Measurements from ENCODE around the gene RNF138. TPM values are rescaled to one million over a fixed set of nuclear protein-coding genes. Genes with fewer than 3 reads are reported as not detected.

Gene RNF138
- total RNA-seq, 2 experiments from 2014 or later, result 84.4 to 85.1 TPM

GRCh38 chr18:32095192-32095899 is 3.7 kb downstream of the RNF138 start:
- ATAC-seq (no peak), DNase-seq (peak; percentile 58)
- ChIA-PET CTCF (interaction anchor here (0.5 to 1.9 kb wide), 2 partner anchors 73 to 182 kb away, joined by 3 to 7 read pairs; no protein-coding TSS in a partner anchor), POLR2A (interaction anchor here (0.7 to 1.3 kb wide), 2 partner anchors 18 to 153 kb away, joined by 3 to 5 read pairs; partner anchors contain the start of gene TRAPPC8)
- Mint-ChIP-seq H3K4me3 (peak overlapping the region; percentile 93), H3K4me1 (peaks cover 59% of the 10 kb centered on the region), H3K36me3 (ENCODE audit: low read depth) (peaks cover 48% of the 10 kb centered on the region), H3K9me3 (ENCODE audit: low read depth) (no peaks in the 10 kb centered on the region), H3K27me3 (no peaks in the 10 kb centered on the region), H3K27ac (peak overlapping the region; percentile 88)
- intact Hi-C loops (cut with DNase I, micrococcal nuclease), result loop anchor here in 1 of 2 experiments (10.0 kb wide), 1 partner anchor 441 kb away; no protein-coding TSS in a partner anchor

- H3K36me3 Mint-ChIP-seq (ENCODE audit: low read depth), result peaks cover 49% of the 10 kb centered on the region
- intact Hi-C loops (cut with DNase I, micrococcal nuclease), result loop anchor here in 1 of 2 experiments (10.0 kb wide), 1 partner anchor 441 kb away; no protein-coding TSS in a partner anchor
- peak overlapping the region; percentile 78 for H3K27ac Mint-ChIP-seq
- H3K9me3 Mint-ChIP-seq (ENCODE audit: low read depth), result peaks cover 1% of the 10 kb centered on the region
- peaks cover 60% of the 10 kb centered on the region for H3K4me1 Mint-ChIP-seq
- POLR2A ChIA-PET, result interaction anchor here (0.6 to 2.0 kb wide), 6 partner anchors 10 to 154 kb away, joined by 3 to 8 read pairs (median 4); partner anchors contain the start of gene TRAPPC8
- CTCF ChIA-PET, result interaction anchor here (1.5 to 1.9 kb wide), 2 partner anchors 12 to 74 kb away, joined by 4 to 7 read pairs; no protein-coding TSS in a partner anchor
- H3K4me3 Mint-ChIP-seq, result peak overlapping the region; percentile 93
- DNase-seq, result no peak
- no peak for ATAC-seq
- no peaks in the 10 kb centered on the region for H3K27me3 Mint-ChIP-seq
Measured at GRCh38 chr18:32095900-32096229, 4.2 kb downstream of the RNF138 start.

GRCh38 chr18:32096946-32097345 is 5.3 kb downstream of the RNF138 start:
- DNase-seq (no peak), ATAC-seq (no peak)
- Mint-ChIP-seq H3K27ac (peak overlapping the region; percentile 78), H3K4me1 (peaks cover 60% of the 10 kb centered on the region), H3K27me3 (no peaks in the 10 kb centered on the region), H3K4me3 (peak overlapping the region; percentile 93), H3K36me3 (ENCODE audit: low read depth) (peaks cover 52% of the 10 kb centered on the region), H3K9me3 (ENCODE audit: low read depth) (peaks cover 2% of the 10 kb centered on the region)
- ChIA-PET CTCF (interaction anchor here (0.8 to 1.9 kb wide), 3 partner anchors 11 to 78 kb away, joined by 3 to 7 read pairs (median 4); partner anchors contain the start of gene RNF125), POLR2A (interaction anchor here (0.6 to 2.0 kb wide), 5 partner anchors 9 to 258 kb away, joined by 3 to 8 read pairs (median 5); partner anchors contain the start of gene TRAPPC8)
- intact Hi-C loops (cut with DNase I, micrococcal nuclease), result loop anchor here in 1 of 2 experiments (10.0 kb wide), 1 partner anchor 442 kb away; no protein-coding TSS in a partner anchor

- ChIA-PET POLR2A (no interaction called here), CTCF (interaction anchor here (0.6 kb wide), 1 partner anchor 19 kb away, joined by 3 read pairs; no protein-coding TSS in a partner anchor)
- H3K4me1 Mint-ChIP-seq, result peaks cover 48% of the 10 kb centered on the region
- intact Hi-C loops (cut with DNase I, micrococcal nuclease), result no loop called here
- peaks cover 34% of the 10 kb centered on the region for H3K36me3 Mint-ChIP-seq (ENCODE audit: low read depth)
- H3K27ac Mint-ChIP-seq, result no peak overlapping the region
- no peaks in the 10 kb centered on the region for H3K27me3 Mint-ChIP-seq
- DNase-seq (no peak), ATAC-seq (no peak)
- no peak overlapping the region for H3K4me3 Mint-ChIP-seq
- H3K9me3 Mint-ChIP-seq (ENCODE audit: low read depth), result peaks cover 2% of the 10 kb centered on the region
Measured at GRCh38 chr18:32104516-32104915, 12.8 kb downstream of the RNF138 start.

- intact Hi-C loops (cut with DNase I, micrococcal nuclease), result no loop called here
- Mint-ChIP-seq H3K27ac (no peak overlapping the region), H3K4me1 (peaks cover 54% of the 10 kb centered on the region), H3K9me3 (ENCODE audit: low read depth) (no peaks in the 10 kb centered on the region), H3K4me3 (no peak overlapping the region), H3K27me3 (no peaks in the 10 kb centered on the region), H3K36me3 (ENCODE audit: low read depth) (peaks cover 41% of the 10 kb centered on the region)
- ATAC-seq (no peak), DNase-seq (no peak)
- POLR2A ChIA-PET, result no interaction called here
- CTCF ChIA-PET, result interaction anchor here (0.6 kb wide), 1 partner anchor 112 kb away, joined by 3 read pairs; no protein-coding TSS in a partner anchor
Measured at GRCh38 chr18:32110005-32110404, 18.3 kb downstream of the RNF138 start.

GRCh38 chr18:32111706-32112105 is 20.0 kb downstream of the RNF138 start:
- DNase-seq (no peak), ATAC-seq (no peak)
- Mint-ChIP-seq H3K4me3 (no peak overlapping the region), H3K36me3 (ENCODE audit: low read depth) (peaks cover 40% of the 10 kb centered on the region), H3K9me3 (ENCODE audit: low read depth) (no peaks in the 10 kb centered on the region), H3K4me1 (peaks cover 45% of the 10 kb centered on the region), H3K27ac (no peak overlapping the region), H3K27me3 (no peaks in the 10 kb centered on the region)
- ChIA-PET POLR2A (interaction anchor here (0.6 to 1.0 kb wide), 4 partner anchors 12 to 92 kb away, joined by 3 to 6 read pairs (median 4); no protein-coding TSS in a partner anchor), CTCF (interaction anchor here (1.1 kb wide), 1 partner anchor 93 kb away, joined by 3 read pairs; the partner anchor contains the start of gene RNF125)
- intact Hi-C loops (cut with DNase I, micrococcal nuclease), result no loop called here

GRCh38 chr18:32112826-32113225 is 21.2 kb downstream of the RNF138 start:
- Mint-ChIP-seq H3K27ac (no peak overlapping the region), H3K4me3 (no peak overlapping the region), H3K9me3 (ENCODE audit: low read depth) (no peaks in the 10 kb centered on the region), H3K4me1 (peaks cover 39% of the 10 kb centered on the region), H3K36me3 (ENCODE audit: low read depth) (peaks cover 43% of the 10 kb centered on the region), H3K27me3 (no peaks in the 10 kb centered on the region)
- ChIA-PET CTCF (no interaction called here), POLR2A (interaction anchor here (0.6 to 1.1 kb wide), 2 partner anchors 17 to 27 kb away, joined by 3 read pairs; no protein-coding TSS in a partner anchor)
- ATAC-seq, result no peak
- no peak for DNase-seq
- intact Hi-C loops (cut with DNase I, micrococcal nuclease), result no loop called here

GRCh38 chr18:32114293-32114942 is 22.7 kb downstream of the RNF138 start:
- H3K4me3 Mint-ChIP-seq, result no peak overlapping the region
- DNase-seq, result no peak
- POLR2A ChIA-PET, result no interaction called here

GRCh38 chr18:32122039-32122438 is 30.4 kb downstream of the RNF138 start:
- ATAC-seq, result no peak
- Mint-ChIP-seq H3K27me3 (no peaks in the 10 kb centered on the region), H3K4me1 (peaks cover 3% of the 10 kb centered on the region), H3K27ac (peak overlapping the region; percentile 25), H3K9me3 (ENCODE audit: low read depth) (no peaks in the 10 kb centered on the region), H3K4me3 (no peak overlapping the region), H3K36me3 (ENCODE audit: low read depth) (peaks cover 44% of the 10 kb centered on the region)
- POLR2A ChIA-PET, result no interaction called here
- intact Hi-C loops (cut with DNase I, micrococcal nuclease), result no loop called here
- CTCF ChIA-PET, result no interaction called here
- DNase-seq, result no peak

More at GRCh38 chr18:32114293-32114942, 22.7 kb downstream of the RNF138 start:
- H3K27ac Mint-ChIP-seq, result no peak overlapping the region
- no peaks in the 10 kb centered on the region for H3K27me3 Mint-ChIP-seq
- ATAC-seq, result no peak
- CTCF ChIA-PET, result no interaction called here
- intact Hi-C loops (cut with DNase I, micrococcal nuclease), result no loop called here
- no peaks in the 10 kb centered on the region for H3K9me3 Mint-ChIP-seq (ENCODE audit: low read depth)
- H3K36me3 Mint-ChIP-seq (ENCODE audit: low read depth), result peaks cover 43% of the 10 kb centered on the region
- H3K4me1 Mint-ChIP-seq, result peaks cover 32% of the 10 kb centered on the region

- ChIA-PET CTCF (interaction anchor here (1.0 kb wide), 1 partner anchor 86 kb away, joined by 3 read pairs; no protein-coding TSS in a partner anchor), POLR2A (no interaction called here)
- ATAC-seq (no peak), DNase-seq (no peak)
- H3K4me3 Mint-ChIP-seq, result no peak overlapping the region
- no peaks in the 10 kb centered on the region for H3K9me3 Mint-ChIP-seq (ENCODE audit: low read depth)
- no peaks in the 10 kb centered on the region for H3K4me1 Mint-ChIP-seq
- peak overlapping the region; percentile 8 for H3K27ac Mint-ChIP-seq
- no peaks in the 10 kb centered on the region for H3K27me3 Mint-ChIP-seq
- intact Hi-C loops (cut with DNase I, micrococcal nuclease), result no loop called here
- H3K36me3 Mint-ChIP-seq (ENCODE audit: low read depth), result peaks cover 28% of the 10 kb centered on the region
Measured at GRCh38 chr18:32126538-32126937, 34.9 kb downstream of the RNF138 start.

- DNase-seq (no peak), ATAC-seq (no peak)
- Mint-ChIP-seq H3K36me3 (ENCODE audit: low read depth) (peaks cover 17% of the 10 kb centered on the region), H3K27ac (no peak overlapping the region), H3K4me3 (no peak overlapping the region), H3K4me1 (peaks cover 5% of the 10 kb centered on the region), H3K9me3 (ENCODE audit: low read depth) (no peaks in the 10 kb centered on the region), H3K27me3 (no peaks in the 10 kb centered on the region)
- intact Hi-C loops (cut with DNase I, micrococcal nuclease), result no loop called here
- CTCF ChIA-PET, result interaction anchor here (0.6 kb wide), 1 partner anchor 192 kb away, joined by 5 read pairs; the partner anchor contains the start of gene TRAPPC8
- POLR2A ChIA-PET, result no interaction called here
Measured at GRCh38 chr18:32135625-32136024, 44.0 kb downstream of the RNF138 start.
